Naive thymus-derived CD8-positive, alpha-beta T cell (primary cell): Measurements from ENCODE around the gene AGAP1. TPM values are rescaled to one million over a fixed set of nuclear protein-coding genes. Genes with fewer than 3 reads are reported as not detected.

Experiments used
- ATAC-seq, 2 donors: fragments of 150-1000 bp; cut with Tn5 transposase in 1 of 2; sonication (Bioruptor Pico), chemical (Tn5 transposase) in 1 of 2; 1 replicate in 1 of 2; 2 replicates in 1 of 2; pipeline ENCODE4 v1.10.0; 2021; ENCODE audit warnings: mild to moderate bottlenecking in 2 of 2, moderate library complexity in 2 of 2
- POLR2A ChIA-PET: fragments of 350-600 bp; sonication (Branson Sonifier 250); formaldehyde crosslinking; loops from one replicate; lab custom pipeline; 2021; ENCODE audit warnings: antibody characterized with exemption; lab: Charles Lee
- DNase-seq, 10 donors: peaks; one replicate each; pipeline versions ENCODE4 v3.0.0 to v3.0.0-alpha.2; 2020 to 2022
- H3K27ac Mint-ChIP-seq, 10 donors: one replicate each; pipeline ENCODE4 v1.8.0; 2020 to 2022; ENCODE audit warnings: mild to moderate bottlenecking in 10 of 10, mixed read lengths in 10 of 10, moderate library complexity in 4 of 10, inconsistent platforms in 1 of 10
- H3K27me3 Mint-ChIP-seq, 5 donors: one replicate each; pipeline ENCODE4 v1.8.0; 2021 to 2022; ENCODE audit warnings: mixed read lengths in 5 of 5
- H3K36me3 Mint-ChIP-seq, 3 donors: one replicate each; pipeline ENCODE4 v1.8.0; 2020 to 2022; ENCODE audit warnings: mixed read lengths in 3 of 3, mild to moderate bottlenecking in 2 of 3, inconsistent platforms in 1 of 3
- H3K4me1 Mint-ChIP-seq, 4 donors: one replicate each; pipeline ENCODE4 v1.8.0; 2021 to 2022; ENCODE audit warnings: mixed read lengths in 4 of 4
- H3K4me3 Mint-ChIP-seq, 10 donors: one replicate each; pipeline ENCODE4 v1.8.0; 2020 to 2022; ENCODE audit warnings: mild to moderate bottlenecking in 10 of 10, mixed read lengths in 10 of 10, moderate library complexity in 6 of 10, inconsistent platforms in 1 of 10
- H3K9me3 Mint-ChIP-seq, 9 donors: one replicate each; pipeline ENCODE4 v1.8.0; 2020 to 2022; ENCODE audit warnings: mixed read lengths in 9 of 9, mild to moderate bottlenecking in 3 of 9, inconsistent platforms in 1 of 9, moderate library complexity in 1 of 9
- polyA plus RNA-seq, 3 donors: library from polyadenylated mRNA; unstranded; fragments of 300-500 nt; fragmentation: Illumina TruSeq; gene quantifications; one replicate each; pipeline ENCODE4 v1.2.3, GENCODE V29; 2021
- total RNA-seq, 8 experiments: library from RNA in 2 of 8; stranded (reverse) in 2 of 8; gene quantifications; one replicate each; pipeline ENCODE4 v1.2.3 and lab custom pipeline; 2021 to 2026

AGAP1 gene
- total and polyA plus RNA-seq, 5 experiments from 2014 or later = 0.03 to 0.52 (median 0.29) TPM; not detected in 1

DNA sequence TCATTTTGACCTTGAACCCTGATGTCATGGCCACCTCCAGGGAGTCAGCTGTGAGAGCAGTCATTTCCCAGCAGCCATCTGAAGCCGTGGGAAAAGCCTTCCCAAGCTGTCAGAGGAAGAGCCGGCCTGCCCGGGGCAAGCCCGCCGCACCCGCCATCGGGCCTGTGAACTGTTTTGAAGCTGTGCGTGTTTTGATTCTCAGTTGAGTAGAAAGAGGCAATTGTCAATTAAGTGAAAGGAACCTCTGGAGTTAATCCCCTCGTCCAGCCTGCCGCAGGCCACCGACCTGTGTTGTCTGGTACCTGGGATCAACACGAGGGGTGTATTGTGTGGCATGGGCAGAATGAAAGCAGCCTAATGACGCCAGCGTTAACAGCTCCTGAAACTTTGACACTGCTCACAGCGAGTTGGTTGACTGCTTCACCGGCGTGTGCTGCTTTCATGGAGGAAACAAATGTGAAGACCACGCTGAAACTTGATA is 318.4 kb downstream of the AGAP1 start:
- no peak overlapping the region for H3K27ac Mint-ChIP-seq
- ATAC-seq (no peak), DNase-seq (no peak)
- peaks cover 0 to under 1% (median 0%) of the 10 kb centered on the region in 5 donors for H3K27me3 Mint-ChIP-seq
- no peak overlapping the region for H3K4me3 Mint-ChIP-seq
- no peaks in the 10 kb centered on the region for H3K4me1 Mint-ChIP-seq
- POLR2A ChIA-PET = no interaction called here
- H3K9me3 Mint-ChIP-seq = no peaks in the 10 kb centered on the region
- H3K36me3 Mint-ChIP-seq = no peaks in the 10 kb centered on the region

DNA sequence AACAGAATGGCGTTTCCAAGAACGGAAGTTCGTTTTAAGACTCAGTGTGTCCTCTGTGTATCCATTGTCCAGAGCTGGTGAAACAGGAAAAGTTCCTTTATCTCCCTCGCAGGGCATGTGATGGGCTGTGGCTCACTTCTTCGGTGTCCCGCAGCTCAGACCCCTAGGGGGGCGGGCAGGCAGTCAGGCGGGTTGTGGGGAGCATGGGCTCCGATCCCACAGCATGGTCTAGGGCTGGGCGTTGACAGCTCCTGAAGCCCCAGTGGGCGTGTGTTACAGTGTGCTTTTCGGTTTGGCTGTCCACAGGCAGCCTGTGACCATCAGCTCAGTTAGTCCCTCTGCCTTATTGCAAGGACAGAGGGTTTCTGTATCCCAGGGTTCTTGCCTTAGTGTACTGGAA is 319.6 kb downstream of the AGAP1 start:
- no peak overlapping the region for H3K4me3 Mint-ChIP-seq
- ATAC-seq (no peak), DNase-seq (no peak)
- POLR2A ChIA-PET = no interaction called here
- H3K36me3 Mint-ChIP-seq = no peaks in the 10 kb centered on the region
- no peaks in the 10 kb centered on the region for H3K27me3 Mint-ChIP-seq
- no peaks in the 10 kb centered on the region for H3K9me3 Mint-ChIP-seq
- no peaks in the 10 kb centered on the region for H3K4me1 Mint-ChIP-seq
- no peak overlapping the region for H3K27ac Mint-ChIP-seq

DNA sequence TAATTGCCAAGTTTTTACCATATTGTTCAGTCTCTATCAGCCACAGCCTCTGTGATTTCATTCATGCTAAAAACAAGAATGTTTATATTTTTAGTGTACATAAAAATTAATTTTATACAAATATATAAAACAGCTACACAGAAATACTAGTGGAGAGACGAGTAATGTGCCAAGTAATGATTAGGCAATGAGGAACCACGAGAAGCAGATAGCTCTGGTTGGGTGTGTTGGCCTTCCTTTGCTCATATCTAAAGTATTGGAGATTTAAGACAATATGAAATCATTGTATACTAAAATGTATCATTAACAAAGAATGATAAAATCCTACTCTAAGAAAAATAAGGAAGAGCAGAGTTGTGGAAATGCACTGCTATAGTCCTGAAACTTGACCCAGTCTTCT is 326.7 kb downstream of the AGAP1 start:
- Mint-ChIP-seq H3K4me1 (no peaks in the 10 kb centered on the region), H3K27me3 (no peaks in the 10 kb centered on the region), H3K36me3 (no peaks in the 10 kb centered on the region), H3K27ac (no peak overlapping the region), H3K4me3 (no peak overlapping the region), H3K9me3 (peaks cover 0 to 19% (median 4%) of the 10 kb centered on the region in 9 donors)
- POLR2A ChIA-PET = no interaction called here
- ATAC-seq (no peak), DNase-seq (no peak)

DNA sequence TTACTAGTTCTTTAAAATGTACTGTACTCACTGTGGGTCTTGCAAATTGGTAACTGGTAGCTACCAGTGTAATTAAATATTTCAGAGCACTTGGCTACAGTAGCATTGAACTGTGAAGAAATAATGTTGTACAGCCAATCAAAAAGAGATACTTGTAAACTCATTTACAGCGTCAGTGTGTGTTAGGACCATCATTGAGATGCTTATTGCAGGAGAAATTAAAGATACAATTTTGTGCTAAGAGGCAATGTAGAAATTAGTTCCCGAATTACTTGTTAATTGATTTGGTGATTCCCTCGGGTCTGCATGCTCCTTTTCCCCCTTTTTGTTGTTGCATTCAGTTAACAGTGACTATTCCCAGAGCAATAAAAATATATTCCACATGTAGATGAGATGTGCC is 330.5 kb downstream of the AGAP1 start:
- ATAC-seq (no peak), DNase-seq (no peak)
- Mint-ChIP-seq H3K27me3 (peaks cover 0 to 3% (median 0%) of the 10 kb centered on the region in 5 donors), H3K4me3 (no peak overlapping the region), H3K9me3 (peaks cover 0 to 19% (median 4%) of the 10 kb centered on the region in 9 donors), H3K36me3 (no peaks in the 10 kb centered on the region), H3K27ac (no peak overlapping the region), H3K4me1 (no peaks in the 10 kb centered on the region)
- POLR2A ChIA-PET = no interaction called here

DNA sequence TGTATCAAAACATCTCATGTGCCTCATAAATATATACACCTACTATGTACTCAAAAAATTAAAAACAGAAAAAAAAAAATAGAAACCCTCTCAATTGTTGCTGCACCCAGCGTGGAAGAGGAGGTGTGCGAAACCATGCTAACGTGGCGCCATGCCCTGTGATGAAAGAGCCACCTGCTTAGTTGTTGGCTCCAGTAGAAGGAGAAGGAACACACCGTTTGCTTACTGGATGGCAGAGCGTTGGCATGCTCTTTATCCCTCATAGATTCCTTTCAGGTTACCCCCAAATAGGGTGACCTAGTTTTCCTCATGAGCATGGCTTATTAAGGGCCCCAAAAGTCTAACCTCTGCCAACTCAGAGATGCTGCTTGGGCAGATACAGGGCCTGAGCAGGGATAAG is 332.1 kb downstream of the AGAP1 start:
- no peak overlapping the region for H3K27ac Mint-ChIP-seq
- ATAC-seq (no peak), DNase-seq (no peak)
- H3K36me3 Mint-ChIP-seq = no peaks in the 10 kb centered on the region
- peaks cover 0 to 7% (median 0%) of the 10 kb centered on the region in 5 donors for H3K27me3 Mint-ChIP-seq
- no peak overlapping the region for H3K4me3 Mint-ChIP-seq
- POLR2A ChIA-PET = no interaction called here
- peaks cover 0 to 19% (median 4%) of the 10 kb centered on the region in 9 donors for H3K9me3 Mint-ChIP-seq
- H3K4me1 Mint-ChIP-seq = peaks cover 0 to 2% (median 0%) of the 10 kb centered on the region in 4 donors

DNA sequence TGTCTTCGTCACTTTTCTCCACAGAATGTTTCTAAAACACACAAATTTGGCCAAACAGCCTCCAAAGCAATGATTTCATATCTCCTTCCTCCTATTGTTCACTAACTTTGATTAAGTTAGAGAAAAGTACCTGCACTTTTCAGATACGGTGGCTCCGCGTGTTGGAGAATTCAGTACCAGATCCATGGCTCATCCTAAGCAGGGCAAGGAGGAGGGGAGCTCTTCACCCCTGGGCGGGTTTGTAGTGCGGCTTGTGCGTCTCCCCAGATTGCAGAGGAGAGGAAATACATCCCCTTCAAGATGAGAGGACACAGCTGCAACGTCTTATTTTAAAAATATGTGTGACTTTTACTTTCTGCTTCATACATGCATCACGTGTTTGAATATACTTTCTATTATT is 333.0 kb downstream of the AGAP1 start:
- peaks cover 0 to 2% (median 0%) of the 10 kb centered on the region in 4 donors for H3K4me1 Mint-ChIP-seq
- H3K4me3 Mint-ChIP-seq = no peak overlapping the region
- POLR2A ChIA-PET = no interaction called here
- H3K27ac Mint-ChIP-seq = no peak overlapping the region
- ATAC-seq = no peak
- H3K9me3 Mint-ChIP-seq = peaks cover 0 to 18% (median 4%) of the 10 kb centered on the region in 9 donors
- no peak for DNase-seq
- peaks cover 0 to 7% (median 0%) of the 10 kb centered on the region in 5 donors for H3K27me3 Mint-ChIP-seq
- no peaks in the 10 kb centered on the region for H3K36me3 Mint-ChIP-seq

DNA sequence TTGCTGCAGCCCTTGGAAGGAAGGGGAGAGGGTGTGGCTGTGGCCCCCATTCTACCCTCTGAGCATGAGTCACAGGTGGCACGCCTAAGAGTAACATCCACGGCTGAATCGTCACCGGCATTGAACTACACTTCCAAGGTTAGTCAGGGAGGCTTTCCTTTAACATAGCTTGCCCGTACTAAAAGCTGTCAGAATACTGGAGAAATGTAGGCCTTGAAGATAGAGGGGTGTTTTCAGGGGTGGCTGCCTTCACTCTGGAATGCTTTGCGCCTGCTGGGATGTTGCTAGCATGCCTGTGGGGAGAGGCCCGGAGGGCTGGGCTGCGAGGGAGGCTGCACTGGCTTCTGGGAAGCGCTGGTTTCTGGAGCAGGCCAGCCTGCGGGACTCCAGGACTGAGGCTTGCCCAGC is 333.7 kb downstream of the AGAP1 start:
- ATAC-seq (no peak), DNase-seq (no peak)
- Mint-ChIP-seq H3K36me3 (no peaks in the 10 kb centered on the region), H3K4me3 (no peak overlapping the region), H3K27me3 (peaks cover 0 to 8% (median 2%) of the 10 kb centered on the region in 5 donors), H3K27ac (no peak overlapping the region), H3K4me1 (peaks cover 0 to 2% (median 0%) of the 10 kb centered on the region in 4 donors), H3K9me3 (peaks cover 0 to 10% (median 0%) of the 10 kb centered on the region in 9 donors)
- POLR2A ChIA-PET = no interaction called here

DNA sequence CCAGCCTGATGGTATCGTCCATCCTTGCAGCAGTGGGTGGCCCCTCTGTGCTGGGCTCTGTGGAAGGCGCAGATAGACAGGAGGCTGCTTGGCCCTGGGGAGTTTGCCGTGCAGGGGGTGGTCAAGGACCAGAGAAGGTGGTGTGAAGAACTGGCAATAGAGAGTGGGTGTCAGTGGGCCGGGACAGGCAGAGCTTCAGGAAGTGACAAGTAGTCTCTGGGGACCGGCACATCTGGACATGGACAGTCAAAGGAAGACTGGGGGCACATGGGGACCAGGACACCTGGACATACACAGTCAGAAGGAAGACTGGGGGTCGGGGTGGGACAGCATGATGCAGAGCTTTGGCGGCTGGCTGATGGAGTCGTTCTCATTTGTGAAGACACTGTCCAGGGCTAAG is 335.9 kb downstream of the AGAP1 start:
- Mint-ChIP-seq H3K36me3 (no peaks in the 10 kb centered on the region), H3K27ac (peak overlapping the region in 1 of 10 donors; percentile 57), H3K4me1 (peaks cover 0 to 2% (median 0%) of the 10 kb centered on the region in 4 donors), H3K27me3 (peaks cover 0 to 19% (median 5%) of the 10 kb centered on the region in 5 donors), H3K9me3 (no peaks in the 10 kb centered on the region), H3K4me3 (no peak overlapping the region)
- POLR2A ChIA-PET = no interaction called here
- no peak for ATAC-seq
- DNase-seq = no peak

DNA sequence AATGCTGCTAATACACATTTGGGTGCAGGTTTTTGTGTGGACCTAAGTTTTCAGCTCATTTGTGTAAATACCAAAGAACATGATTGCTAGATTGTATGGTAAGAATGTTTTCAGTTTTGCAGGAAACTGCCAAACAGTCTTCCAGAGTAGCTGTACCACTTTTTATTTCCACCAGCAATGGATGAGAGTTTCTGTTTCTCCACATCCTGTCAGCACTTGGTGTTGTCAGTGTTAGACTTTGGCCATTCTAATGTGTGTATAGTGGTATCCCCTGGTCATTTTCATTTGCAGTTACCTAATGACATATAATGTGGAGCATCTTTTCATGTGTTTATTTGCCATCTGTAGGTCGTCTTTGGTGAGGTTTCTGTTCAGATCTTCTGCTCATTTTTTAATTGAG is 337.9 kb downstream of the AGAP1 start:
- Mint-ChIP-seq H3K9me3 (no peaks in the 10 kb centered on the region), H3K27ac (no peak overlapping the region), H3K27me3 (peaks cover 2 to 29% (median 12%) of the 10 kb centered on the region in 5 donors), H3K4me3 (no peak overlapping the region), H3K4me1 (peaks cover 0 to 2% (median 0%) of the 10 kb centered on the region in 4 donors), H3K36me3 (no peaks in the 10 kb centered on the region)
- POLR2A ChIA-PET = no interaction called here
- ATAC-seq = no peak
- DNase-seq = no peak

DNA sequence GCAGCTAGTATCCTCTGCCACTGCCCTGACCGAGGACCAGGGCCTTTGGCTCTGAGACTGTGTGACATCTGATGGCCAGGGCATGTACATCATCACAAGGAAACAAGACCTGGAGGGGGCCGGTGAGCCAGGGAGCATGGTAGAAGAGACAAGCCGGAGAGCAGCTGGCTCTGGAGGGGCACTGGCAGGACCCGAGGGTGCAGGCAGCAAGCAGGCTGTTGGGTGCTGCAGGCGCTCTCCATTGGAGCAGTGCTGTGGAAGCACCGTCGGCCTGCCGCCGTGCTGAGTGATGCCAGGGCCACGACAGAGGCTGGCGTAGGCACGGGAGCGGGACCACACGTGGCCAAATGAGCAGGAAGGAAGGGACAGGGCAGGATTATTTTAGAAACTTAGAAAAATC is 339.1 kb downstream of the AGAP1 start:
- DNase-seq = no peak
- H3K36me3 Mint-ChIP-seq = no peaks in the 10 kb centered on the region
- H3K27me3 Mint-ChIP-seq = peaks cover 2 to 29% (median 12%) of the 10 kb centered on the region in 5 donors
- POLR2A ChIA-PET = no interaction called here
- no peak for ATAC-seq
- H3K27ac Mint-ChIP-seq = no peak overlapping the region
- no peaks in the 10 kb centered on the region for H3K9me3 Mint-ChIP-seq
- H3K4me3 Mint-ChIP-seq = no peak overlapping the region
- H3K4me1 Mint-ChIP-seq = peaks cover 0 to 2% (median 0%) of the 10 kb centered on the region in 4 donors

DNA sequence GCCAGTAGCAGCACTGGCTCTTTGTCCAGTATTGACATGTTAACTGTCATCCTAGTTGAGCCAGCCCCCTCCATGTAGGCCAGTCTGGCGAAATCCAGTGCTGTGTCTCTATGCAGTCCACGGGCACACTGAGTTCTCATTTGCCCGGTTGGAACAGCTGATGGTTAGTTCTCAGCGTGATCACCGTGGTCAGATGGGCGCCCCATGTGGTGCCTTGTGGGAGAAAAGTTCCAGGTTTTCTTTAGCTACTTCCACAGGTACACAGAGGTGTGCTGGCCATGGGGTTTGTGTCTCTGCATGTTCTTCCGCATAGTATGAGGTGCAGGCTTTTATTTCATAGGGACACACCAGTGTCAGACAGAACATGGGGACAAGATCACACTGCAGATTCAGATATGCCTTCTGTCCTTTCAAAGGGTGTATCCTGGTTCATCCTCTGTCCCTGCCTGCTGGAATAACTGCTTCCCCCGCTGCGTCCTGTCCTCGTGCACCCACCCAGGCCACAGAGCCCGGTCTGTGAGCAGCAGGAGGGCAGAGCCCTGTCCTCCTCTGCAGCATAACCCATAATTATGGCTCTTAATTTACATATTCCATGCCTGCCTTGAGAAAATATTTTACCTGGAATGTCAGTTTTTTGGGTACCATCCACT is 340.3 kb downstream of the AGAP1 start:
- DNase-seq = no peak
- Mint-ChIP-seq H3K27me3 (peaks cover 2 to 29% (median 12%) of the 10 kb centered on the region in 5 donors), H3K9me3 (no peaks in the 10 kb centered on the region), H3K27ac (no peak overlapping the region), H3K4me3 (no peak overlapping the region), H3K36me3 (no peaks in the 10 kb centered on the region), H3K4me1 (peaks cover 0 to 2% (median 0%) of the 10 kb centered on the region in 4 donors)
- ATAC-seq = no peak
- POLR2A ChIA-PET = no interaction called here

DNA sequence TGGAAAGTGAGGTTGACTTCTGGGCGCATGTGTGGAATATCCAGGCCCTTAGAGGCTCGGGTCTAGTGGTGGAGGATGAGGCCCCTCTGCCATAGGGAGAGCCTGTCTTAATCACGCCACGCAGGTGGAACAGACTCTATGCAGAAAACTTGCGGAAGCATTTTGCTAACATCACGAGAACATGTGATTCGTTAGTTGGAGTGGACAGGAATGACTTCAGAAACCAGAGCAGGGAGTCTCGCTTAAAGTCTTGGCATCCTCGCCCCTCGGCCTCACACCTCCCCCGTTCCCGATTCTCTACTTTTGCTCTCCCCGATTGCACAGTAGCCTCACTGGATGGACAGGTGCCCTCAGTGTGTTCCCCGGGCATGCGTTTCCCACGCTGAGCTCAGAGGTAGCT is 340.9 kb downstream of the AGAP1 start:
- H3K4me3 Mint-ChIP-seq = no peak overlapping the region
- no peaks in the 10 kb centered on the region for H3K36me3 Mint-ChIP-seq
- H3K27ac Mint-ChIP-seq = no peak overlapping the region
- H3K4me1 Mint-ChIP-seq = no peaks in the 10 kb centered on the region
- POLR2A ChIA-PET = no interaction called here
- no peak for ATAC-seq
- no peaks in the 10 kb centered on the region for H3K9me3 Mint-ChIP-seq
- DNase-seq = no peak
- H3K27me3 Mint-ChIP-seq = peaks cover 2 to 29% (median 12%) of the 10 kb centered on the region in 5 donors

DNA sequence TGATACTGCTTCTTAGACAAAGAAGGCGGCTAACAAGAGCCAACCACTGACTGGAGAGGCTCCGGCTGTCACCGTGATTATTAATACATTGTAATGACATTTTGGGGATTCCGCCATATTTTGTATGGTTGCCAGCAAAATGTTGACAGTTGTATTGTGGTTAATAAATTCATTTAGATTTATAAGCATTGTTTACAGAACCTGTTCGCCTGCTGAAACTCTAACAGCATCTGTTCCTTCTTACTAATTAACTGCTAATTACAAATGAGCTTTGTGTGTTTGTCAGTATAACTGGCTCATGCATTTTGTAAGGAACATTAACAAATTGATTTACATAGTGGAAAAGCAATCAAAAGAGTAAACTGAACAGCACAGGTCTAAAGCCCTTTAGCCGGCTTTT is 342.0 kb downstream of the AGAP1 start:
- no peak overlapping the region for H3K27ac Mint-ChIP-seq
- ATAC-seq (no peak), DNase-seq (no peak)
- H3K4me1 Mint-ChIP-seq = no peaks in the 10 kb centered on the region
- H3K27me3 Mint-ChIP-seq = peaks cover 2 to 29% (median 12%) of the 10 kb centered on the region in 5 donors
- no peak overlapping the region for H3K4me3 Mint-ChIP-seq
- POLR2A ChIA-PET = no interaction called here
- H3K9me3 Mint-ChIP-seq = no peaks in the 10 kb centered on the region
- no peaks in the 10 kb centered on the region for H3K36me3 Mint-ChIP-seq

DNA sequence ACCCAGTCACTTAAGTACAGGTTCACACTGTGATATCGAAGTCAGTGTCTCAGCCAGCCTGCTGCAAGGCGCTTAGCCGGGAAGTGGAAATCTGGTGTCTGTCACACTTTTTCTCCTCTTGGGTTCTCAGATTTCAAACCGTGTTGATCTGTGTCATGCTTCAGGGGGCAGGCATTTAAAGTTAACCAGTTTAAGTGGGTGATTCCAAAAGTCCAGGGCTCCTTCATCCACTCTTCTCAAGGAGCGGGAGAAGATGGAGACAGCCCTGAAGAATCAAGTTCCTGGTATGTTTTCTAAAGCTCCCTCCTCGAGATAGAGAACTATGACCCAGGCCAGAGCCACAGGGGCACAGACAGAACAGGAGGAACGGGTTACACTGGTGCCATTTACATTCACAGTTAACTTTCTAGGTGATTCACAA is 342.7 kb downstream of the AGAP1 start:
- ATAC-seq (no peak), DNase-seq (no peak)
- H3K36me3 Mint-ChIP-seq = no peaks in the 10 kb centered on the region
- peaks cover 2 to 29% (median 12%) of the 10 kb centered on the region in 5 donors for H3K27me3 Mint-ChIP-seq
- H3K9me3 Mint-ChIP-seq = no peaks in the 10 kb centered on the region
- H3K4me3 Mint-ChIP-seq = no peak overlapping the region
- no peaks in the 10 kb centered on the region for H3K4me1 Mint-ChIP-seq
- POLR2A ChIA-PET = no interaction called here
- H3K27ac Mint-ChIP-seq = no peak overlapping the region
